HepG2 (cell line): Measurements from ENCODE around the gene PSMG3. TPM values are rescaled to one million over a fixed set of nuclear protein-coding genes. Genes with fewer than 3 reads are reported as not detected.

Experiments used
- ATAC-seq: fragments of 200-7000 bp; cut with Tn5 transposase; 3 replicates; pipeline ENCODE4 v1.9.1; 2020; ENCODE audit warnings: mild to moderate bottlenecking, moderate library complexity
- BruUV-seq: library from RNA; stranded (reverse); fragments of 400-500 nt; replicated peaks from 2 replicates; lab custom pipeline; 2021; lab: Mats Ljungman, UMichigan
- CTCF ChIA-PET: fragments of 300-600 bp; formaldehyde crosslinking; extraction: SDS; loops from one replicate; lab custom pipeline; 2021; ENCODE audit warnings: low total read pairs, inconsistent platforms, low intra/inter-chr PET ratio; lab: Yijun Ruan, JAX
- POLR2A ChIA-PET: fragments of 350-600 bp; sonication (Branson Sonifier 250); formaldehyde crosslinking; loops from one replicate; lab custom pipeline; 2020; ENCODE audit warnings: antibody characterized with exemption, inconsistent platforms; lab: Yijun Ruan, JAX
- DNase-seq: peaks from one replicate; pipeline ENCODE4 v3.0.0-alpha.2; 2015; ENCODE audit warnings: low spot score
- FAIRE-seq: peaks from 3 replicates; lab custom pipeline; 2011; peaks lifted over from hg19 to GRCh38; lab: Jason Lieb, UNC
- H2AFZ ChIP-seq: one replicate; pipeline ENCODE4 v1.6.1; 2011; ENCODE audit warnings: low read length, inconsistent platforms
- H3K27ac ChIP-seq: fragments of 300-600 bp; 3 replicates; pipeline ENCODE4 v1.8.0; 2011; ENCODE audit warnings: mixed run types, mild to moderate bottlenecking, mixed read lengths, low read length, inconsistent platforms; ENCODE audit not compliant: insufficient read depth; ENCODE audit errors: extremely low read length
- H3K27me3 ChIP-seq, 2 experiments: fragments of 200-600 bp in 1 of 2; 2 replicates in 1 of 2; 3 replicates in 1 of 2; pipeline versions ENCODE4 v1.6.0 to v1.8.0; 2011; ENCODE audit warnings: low read length in 2 of 2, mild to moderate bottlenecking in 2 of 2, moderate library complexity in 2 of 2, inconsistent platforms in 1 of 2; ENCODE audit not compliant: insufficient read depth in 2 of 2, control insufficient read depth in 1 of 2
- H3K36me3 ChIP-seq, 2 experiments: fragments of 200-600 bp in 1 of 2; replicated peaks in 1 of 2; 2 replicates in 1 of 2; 3 replicates in 1 of 2; pipeline versions ENCODE4 v1.5.1 to v1.8.0; 2011; ENCODE audit warnings: low read length in 2 of 2, inconsistent platforms in 1 of 2; ENCODE audit not compliant: insufficient read depth in 2 of 2, control insufficient read depth in 1 of 2
- H3K4me1 ChIP-seq: 2 replicates; pipeline ENCODE4 v1.5.1; 2012; ENCODE audit warnings: low read length, inconsistent platforms; ENCODE audit not compliant: insufficient read depth
- H3K4me2 ChIP-seq: 2 replicates; pipeline ENCODE4 v1.6.0; 2011; ENCODE audit warnings: low read depth, low read length, inconsistent platforms
- H3K4me3 ChIP-seq, 3 experiments: fragments of 200-600 bp in 1 of 3; sonication (generic), shearing (Covaris generic) in 1 of 3; replicated peaks in 1 of 3; 2 replicates each; pipeline ENCODE4 v1.5.1; 2011 to 2016; ENCODE audit warnings: low read length in 3 of 3, inconsistent platforms in 2 of 3, low read depth in 2 of 3, mild to moderate bottlenecking in 2 of 3, control low read depth in 1 of 3, mixed read lengths in 1 of 3; ENCODE audit not compliant: insufficient read depth in 1 of 3
- H3K79me2 ChIP-seq: one replicate; pipeline ENCODE4 v1.6.1; 2011; ENCODE audit warnings: low read length, inconsistent platforms; ENCODE audit not compliant: insufficient read depth
- H3K9ac ChIP-seq: 2 replicates; pipeline ENCODE4 v1.6.0; 2011; ENCODE audit warnings: mild to moderate bottlenecking, low read depth, low read length, inconsistent platforms; ENCODE audit not compliant: insufficient read depth
- H3K9me3 ChIP-seq: 2 replicates; pipeline ENCODE4 v1.5.1; 2012; ENCODE audit warnings: mild to moderate bottlenecking, low read length
- H4K20me1 ChIP-seq: 2 replicates; pipeline ENCODE4 v1.6.0; 2011; ENCODE audit warnings: inconsistent platforms, mild to moderate bottlenecking, low read length, moderate library complexity; ENCODE audit not compliant: insufficient read depth
- ATM ChIP-seq: fragments of 450-650 bp; IDR thresholded peaks from 2 replicates; pipeline ENCODE4 v1.7.1; 2017; ENCODE audit warnings: mild to moderate bottlenecking, borderline replicate concordance
- CHD4 ChIP-seq: fragments of 200-600 bp; sonication (generic); IDR thresholded peaks from 2 replicates; pipeline ENCODE4 v1.7.0; 2017; ENCODE audit warnings: mild to moderate bottlenecking, low read length, borderline replicate concordance
- DNMT3B ChIP-seq: conservative IDR thresholded peaks from 2 replicates; pipeline ENCODE4 v1.6.1; 2016; ENCODE audit warnings: missing biosample characterization, control low read depth
- FOXA1 ChIP-seq, 2 experiments: fragments of 450-650 bp in 1 of 2; sonication (generic) in 1 of 2; formaldehyde crosslinking in 1 of 2; IDR thresholded peaks; 2 replicates each; pipeline versions ENCODE4 v1.4.0 to v1.6.1; 2016 to 2020; ENCODE audit warnings: missing genetic modification reagents in 1 of 2
- FOXP1 ChIP-seq, 2 experiments: fragments of 450-650 bp in 1 of 2; IDR thresholded peaks; 2 replicates each; pipeline ENCODE4 v1.6.1; 2017 to 2018; ENCODE audit warnings: antibody characterized with exemption in 1 of 2
- KDM6A ChIP-seq: IDR thresholded peaks from 2 replicates; pipeline ENCODE4 v1.6.1; 2016; ENCODE audit warnings: low read depth
- MTA1 ChIP-seq: sonication (generic); formaldehyde crosslinking; IDR thresholded peaks from 2 replicates; pipeline ENCODE4 v1.4.0; 2020; ENCODE audit warnings: missing genetic modification reagents, mild to moderate bottlenecking, borderline replicate concordance
- NR3C1 ChIP-seq: sonication (generic); formaldehyde crosslinking; IDR thresholded peaks from 2 replicates; pipeline ENCODE4 v1.4.0; 2020; ENCODE audit warnings: missing genetic modification reagents
- SIN3B ChIP-seq: fragments of 150-350 bp; IDR thresholded peaks from 2 replicates; pipeline ENCODE4 v1.6.1; 2014; ENCODE audit warnings: low read length
- ZNF572 ChIP-seq: sonication (generic); formaldehyde crosslinking; IDR thresholded peaks from 2 replicates; pipeline ENCODE4 v1.5.1; 2020; ENCODE audit warnings: mild to moderate bottlenecking, missing genetic modification reagents
- ZNF724P ChIP-seq: sonication (generic); formaldehyde crosslinking; IDR thresholded peaks from 2 replicates; pipeline ENCODE4 v1.8.0; 2022; ENCODE audit warnings: missing genetic modification reagents, borderline replicate concordance
- WGBS: methylation state at CpG from one replicate; pipeline ENCODE4 v1.1.6; 2017; ENCODE audit warnings: low lambda C conversion rate; 5-methylcytosine and 5-hydroxymethylcytosine counted together
- in situ Hi-C: cut with HindIII; loops from 2 replicates; pipeline ENCODE4 v1.10.0; 2017; ENCODE audit warnings: low pct_unique_long_range_greater_than_20kb; ENCODE audit not compliant: extremely low pct_ligation_motif_present
- intact Hi-C: fragments of 100-400 bp; cut with micrococcal nuclease; formaldehyde crosslinking; loops from one replicate; pipeline ENCODE4 v1.10.0; 2022; ENCODE audit not compliant: unreplicated experiment
- polyA plus RNA-seq, 8 experiments: library from polyadenylated mRNA; depleted of rRNA in 3 of 8; stranded (reverse) in 7 of 8; unstranded in 1 of 8; fragments of >200 nt; fragmentation: Illumina TruSeq in 4 of 8; extraction: Trizol in 4 of 8; gene quantifications; 2 replicates each; pipeline versions ENCODE4 v1.2.1 to v1.2.3, GENCODE V29; 2011 to 2016; ENCODE audit warnings: low read depth in 4 of 8, missing spikeins in 1 of 8, mixed read lengths in 1 of 8; ENCODE audit not compliant: insufficient read depth in 1 of 8
- total RNA-seq, 5 experiments: library from RNA; depleted of rRNA; stranded (reverse); fragments of >200 nt; fragmentation: Illumina TruSeq; extraction: Trizol; gene quantifications; 2 replicates each; pipeline ENCODE4 v1.2.3, GENCODE V29; 2016; ENCODE audit warnings: low read depth in 1 of 5
- TF ChIP-seq, protein P1 (sequence below): sonication (generic); formaldehyde crosslinking; IDR thresholded peaks from 2 replicates; pipeline ENCODE4 v1.4.0; 2020; ENCODE audit warnings: missing genetic modification reagents, borderline replicate concordance
- TF ChIP-seq, protein P2 (sequence below): sonication (generic); formaldehyde crosslinking; IDR thresholded peaks from 2 replicates; pipeline ENCODE4 v1.5.0; 2020; ENCODE audit warnings: mild to moderate bottlenecking, missing genetic modification reagents

Gene PSMG3
- total and polyA plus RNA-seq, 2 of the 13 experiments (the other 11 are each of a cell fraction or from before 2014, with no cell fraction given) = 29.6 to 48.4 TPM

DNA sequence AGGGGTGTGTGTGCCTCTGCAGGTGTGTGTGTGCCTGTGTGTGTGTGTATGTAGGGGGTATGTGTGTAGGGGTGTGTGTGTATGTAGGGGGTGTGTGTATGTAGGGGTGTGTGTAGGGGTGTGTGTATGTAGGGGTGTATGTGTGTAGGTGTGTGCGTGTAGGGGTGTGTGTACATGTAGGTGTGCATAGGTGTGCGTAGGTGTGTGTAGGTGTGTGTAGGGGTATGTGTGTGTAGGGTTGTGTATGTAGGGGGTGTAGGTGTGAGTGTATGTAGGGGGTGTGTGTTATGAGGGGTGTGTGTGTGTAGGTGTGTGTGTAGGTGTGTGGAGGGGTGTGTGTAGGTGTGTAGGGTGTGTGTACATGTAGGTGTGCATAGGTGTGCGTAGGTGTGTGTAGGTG lies 48.6 kb upstream of the PSMG3 start:
- ChIA-PET CTCF (no interaction called here), POLR2A (no interaction called here)
- Histone ChIP-seq H3K27me3 (peaks cover 1 to 6% of the 10 kb centered on the region in 2 experiments; a peak in 4 of 5 replicates), H3K4me3 (no peak overlapping the region), H4K20me1 (no peaks in the 10 kb centered on the region), H2AFZ (no peak overlapping the region), H3K9ac (no peak overlapping the region), H3K36me3 (no peaks in the 10 kb centered on the region), H3K27ac (no peak overlapping the region), H3K4me2 (no peak overlapping the region), H3K79me2 (no peaks in the 10 kb centered on the region), H3K4me1 (no peaks in the 10 kb centered on the region), H3K9me3 (no peaks in the 10 kb centered on the region)
- intact Hi-C loops = no loop called here
- in situ Hi-C loops = no loop called here
- WGBS = 68% methylated on average over 3 of the region's 3 CpGs
- no TSS peak for BruUV-seq
- TF ChIP-seq, protein P1, sequence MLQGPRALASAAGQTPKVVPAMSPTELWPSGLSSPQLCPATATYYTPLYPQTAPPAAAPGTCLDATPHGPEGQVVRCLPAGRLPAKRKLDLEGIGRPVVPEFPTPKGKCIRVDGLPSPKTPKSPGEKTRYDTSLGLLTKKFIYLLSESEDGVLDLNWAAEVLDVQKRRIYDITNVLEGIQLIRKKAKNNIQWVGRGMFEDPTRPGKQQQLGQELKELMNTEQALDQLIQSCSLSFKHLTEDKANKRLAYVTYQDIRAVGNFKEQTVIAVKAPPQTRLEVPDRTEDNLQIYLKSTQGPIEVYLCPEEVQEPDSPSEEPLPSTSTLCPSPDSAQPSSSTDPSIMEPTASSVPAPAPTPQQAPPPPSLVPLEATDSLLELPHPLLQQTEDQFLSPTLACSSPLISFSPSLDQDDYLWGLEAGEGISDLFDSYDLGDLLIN (CRISPR knock-in tag) = no peak
- TF ChIP-seq FOXA1 (IDR thresholded peaks at IDR 0.05) = no peak
- TF ChIP-seq FOXA1 (CRISPR knock-in tag; IDR thresholded peaks at IDR 0.05) = no peak
- no peak for TF ChIP-seq CHD4
- no peak for TF ChIP-seq DNMT3B
- no peak for TF ChIP-seq FOXP1 (IDR thresholded peaks at IDR 0.05)
- no peak for TF ChIP-seq FOXP1 (CRISPR knock-in tag; IDR thresholded peaks at IDR 0.05)
- TF ChIP-seq ATM = no peak
- no peak for TF ChIP-seq SIN3B
- TF ChIP-seq, protein P2, sequence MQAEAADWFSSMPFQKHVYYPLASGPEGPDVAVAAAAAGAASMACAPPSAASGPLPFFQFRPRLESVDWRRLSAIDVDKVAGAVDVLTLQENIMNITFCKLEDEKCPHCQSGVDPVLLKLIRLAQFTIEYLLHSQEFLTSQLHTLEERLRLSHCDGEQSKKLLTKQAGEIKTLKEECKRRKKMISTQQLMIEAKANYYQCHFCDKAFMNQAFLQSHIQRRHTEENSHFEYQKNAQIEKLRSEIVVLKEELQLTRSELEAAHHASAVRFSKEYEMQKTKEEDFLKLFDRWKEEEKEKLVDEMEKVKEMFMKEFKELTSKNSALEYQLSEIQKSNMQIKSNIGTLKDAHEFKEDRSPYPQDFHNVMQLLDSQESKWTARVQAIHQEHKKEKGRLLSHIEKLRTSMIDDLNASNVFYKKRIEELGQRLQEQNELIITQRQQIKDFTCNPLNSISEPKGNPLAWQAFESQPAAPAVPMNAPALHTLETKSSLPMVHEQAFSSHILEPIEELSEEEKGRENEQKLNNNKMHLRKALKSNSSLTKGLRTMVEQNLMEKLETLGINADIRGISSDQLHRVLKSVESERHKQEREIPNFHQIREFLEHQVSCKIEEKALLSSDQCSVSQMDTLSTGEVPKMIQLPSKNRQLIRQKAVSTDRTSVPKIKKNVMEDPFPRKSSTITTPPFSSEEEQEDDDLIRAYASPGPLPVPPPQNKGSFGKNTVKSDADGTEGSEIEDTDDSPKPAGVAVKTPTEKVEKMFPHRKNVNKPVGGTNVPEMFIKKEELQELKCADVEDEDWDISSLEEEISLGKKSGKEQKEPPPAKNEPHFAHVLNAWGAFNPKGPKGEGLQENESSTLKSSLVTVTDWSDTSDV (CRISPR knock-in tag) = no peak
- TF ChIP-seq MTA1 = no peak
- no peak for TF ChIP-seq NR3C1 (CRISPR knock-in tag)
- TF ChIP-seq ZNF724P = no peak
- TF ChIP-seq KDM6A (CRISPR knock-in tag) = no peak
- TF ChIP-seq ZNF572 = no peak
- ATAC-seq (no peak), DNase-seq (no peak), FAIRE-seq (no peak)
